T-helper 1 cell treated with Interleukin-12 subunit alpha and Interleukin-12 subunit beta and Interleukin-4 antibody, amounts not matched to agents 30 μg/mL and 1 μg/mL, for 36 hours (primary cell): Measurements from ENCODE around the gene LIMS2.

ENCODE experiments used
- H3K27ac Mint-ChIP-seq: one replicate; pipeline ENCODE4 v1.8.0; 2021; ENCODE audit warnings: mild to moderate bottlenecking, mixed read lengths
- H3K27me3 Mint-ChIP-seq: one replicate; pipeline ENCODE4 v1.8.0; 2021; ENCODE audit warnings: low read depth, mixed read lengths
- H3K36me3 Mint-ChIP-seq: one replicate; pipeline ENCODE4 v1.8.0; 2021; ENCODE audit warnings: low read depth, mixed read lengths
- H3K4me1 Mint-ChIP-seq: one replicate; pipeline ENCODE4 v1.8.0; 2021; ENCODE audit warnings: low read depth, mixed read lengths
- H3K4me3 Mint-ChIP-seq: one replicate; pipeline ENCODE4 v1.8.0; 2021; ENCODE audit warnings: mild to moderate bottlenecking, moderate library complexity, mixed read lengths
- H3K9me3 Mint-ChIP-seq: one replicate; pipeline ENCODE4 v1.8.0; 2021; ENCODE audit warnings: mixed read lengths

The LIMS2 gene

DNA sequence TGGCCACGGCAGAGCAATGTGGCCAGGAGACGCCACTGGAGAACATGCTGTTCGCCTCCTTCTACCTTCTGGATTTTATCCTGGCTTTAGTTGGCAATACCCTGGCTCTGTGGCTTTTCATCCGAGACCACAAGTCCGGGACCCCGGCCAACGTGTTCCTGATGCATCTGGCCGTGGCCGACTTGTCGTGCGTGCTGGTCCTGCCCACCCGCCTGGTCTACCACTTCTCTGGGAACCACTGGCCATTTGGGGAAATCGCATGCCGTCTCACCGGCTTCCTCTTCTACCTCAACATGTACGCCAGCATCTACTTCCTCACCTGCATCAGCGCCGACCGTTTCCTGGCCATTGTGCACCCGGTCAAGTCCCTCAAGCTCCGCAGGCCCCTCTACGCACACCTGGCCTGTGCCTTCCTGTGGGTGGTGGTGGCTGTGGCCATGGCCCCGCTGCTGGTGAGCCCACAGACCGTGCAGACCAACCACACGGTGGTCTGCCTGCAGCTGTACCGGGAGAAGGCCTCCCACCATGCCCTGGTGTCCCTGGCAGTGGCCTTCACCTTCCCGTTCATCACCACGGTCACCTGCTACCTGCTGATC, 24.4 kb downstream of the LIMS2 start:
- no peaks in the 10 kb centered on the region for H3K27me3 Mint-ChIP-seq
- H3K4me3 Mint-ChIP-seq: no peak overlapping the region
- no peak overlapping the region for H3K27ac Mint-ChIP-seq
- no peaks in the 10 kb centered on the region for H3K9me3 Mint-ChIP-seq
- no peaks in the 10 kb centered on the region for H3K36me3 Mint-ChIP-seq
- peaks cover 5% of the 10 kb centered on the region for H3K4me1 Mint-ChIP-seq

- Mint-ChIP-seq H3K9me3 (no peaks in the 10 kb centered on the region), H3K27ac (no peak overlapping the region), H3K4me3 (no peak overlapping the region), H3K4me1 (peaks cover 5% of the 10 kb centered on the region), H3K27me3 (no peaks in the 10 kb centered on the region), H3K36me3 (no peaks in the 10 kb centered on the region)
Observed at GRCh38 chr2:127650041-127650784, 25.1 kb downstream of the LIMS2 start.

- Mint-ChIP-seq H3K9me3 (no peaks in the 10 kb centered on the region), H3K4me1 (peaks cover 5% of the 10 kb centered on the region), H3K4me3 (no peak overlapping the region), H3K27me3 (no peaks in the 10 kb centered on the region), H3K36me3 (no peaks in the 10 kb centered on the region), H3K27ac (no peak overlapping the region)
Observed at GRCh38 chr2:127649684-127650040, 25.7 kb downstream of the LIMS2 start.

DNA sequence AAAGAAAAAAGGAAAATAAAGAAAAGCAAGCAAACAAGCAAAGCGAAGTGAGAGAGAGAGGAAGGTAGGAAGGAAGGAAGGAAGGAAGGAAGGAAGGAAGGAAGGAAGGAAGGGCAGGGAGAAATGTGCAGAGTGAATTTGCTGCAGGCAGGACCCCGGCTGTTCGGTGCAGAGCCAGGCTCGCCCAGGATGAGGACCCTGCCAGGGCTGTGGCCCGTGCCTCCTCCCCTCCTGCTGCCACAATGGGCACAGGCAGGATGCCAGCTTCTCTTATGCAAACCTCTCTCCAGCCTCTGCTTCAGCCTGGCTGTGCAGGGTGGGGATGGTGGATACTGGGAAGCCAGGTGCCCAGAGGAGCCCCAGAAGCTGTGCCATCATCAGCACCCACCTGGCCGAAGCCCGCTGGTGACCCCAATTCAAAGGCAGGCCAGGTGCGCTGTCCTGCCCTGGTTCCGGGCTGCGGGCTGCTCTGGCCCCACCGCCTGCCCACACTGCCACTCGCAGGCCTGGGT, 26.2 kb downstream of the LIMS2 start:
- Mint-ChIP-seq H3K4me3 (no peak overlapping the region), H3K27ac (no peak overlapping the region), H3K4me1 (peaks cover 5% of the 10 kb centered on the region), H3K27me3 (no peaks in the 10 kb centered on the region), H3K36me3 (no peaks in the 10 kb centered on the region), H3K9me3 (no peaks in the 10 kb centered on the region)

GRCh38 chr2:127648321-127648720, 27.0 kb downstream of the LIMS2 start:
- H3K9me3 Mint-ChIP-seq: no peaks in the 10 kb centered on the region
- H3K4me1 Mint-ChIP-seq: peaks cover 5% of the 10 kb centered on the region
- H3K27ac Mint-ChIP-seq: no peak overlapping the region
- no peaks in the 10 kb centered on the region for H3K27me3 Mint-ChIP-seq
- H3K4me3 Mint-ChIP-seq: no peak overlapping the region
- H3K36me3 Mint-ChIP-seq: no peaks in the 10 kb centered on the region

GRCh38 chr2:127647242-127648190, 27.8 kb downstream of the LIMS2 start:
- H3K36me3 Mint-ChIP-seq: no peaks in the 10 kb centered on the region
- no peaks in the 10 kb centered on the region for H3K9me3 Mint-ChIP-seq
- H3K27me3 Mint-ChIP-seq: no peaks in the 10 kb centered on the region
- no peak overlapping the region for H3K4me3 Mint-ChIP-seq
- peaks cover 5% of the 10 kb centered on the region for H3K4me1 Mint-ChIP-seq
- no peak overlapping the region for H3K27ac Mint-ChIP-seq

GRCh38 chr2:127646487-127647241, 28.7 kb downstream of the LIMS2 start:
- Mint-ChIP-seq H3K36me3 (no peaks in the 10 kb centered on the region), H3K4me3 (no peak overlapping the region), H3K9me3 (no peaks in the 10 kb centered on the region), H3K27me3 (no peaks in the 10 kb centered on the region), H3K4me1 (peaks cover 5% of the 10 kb centered on the region), H3K27ac (no peak overlapping the region)

DNA sequence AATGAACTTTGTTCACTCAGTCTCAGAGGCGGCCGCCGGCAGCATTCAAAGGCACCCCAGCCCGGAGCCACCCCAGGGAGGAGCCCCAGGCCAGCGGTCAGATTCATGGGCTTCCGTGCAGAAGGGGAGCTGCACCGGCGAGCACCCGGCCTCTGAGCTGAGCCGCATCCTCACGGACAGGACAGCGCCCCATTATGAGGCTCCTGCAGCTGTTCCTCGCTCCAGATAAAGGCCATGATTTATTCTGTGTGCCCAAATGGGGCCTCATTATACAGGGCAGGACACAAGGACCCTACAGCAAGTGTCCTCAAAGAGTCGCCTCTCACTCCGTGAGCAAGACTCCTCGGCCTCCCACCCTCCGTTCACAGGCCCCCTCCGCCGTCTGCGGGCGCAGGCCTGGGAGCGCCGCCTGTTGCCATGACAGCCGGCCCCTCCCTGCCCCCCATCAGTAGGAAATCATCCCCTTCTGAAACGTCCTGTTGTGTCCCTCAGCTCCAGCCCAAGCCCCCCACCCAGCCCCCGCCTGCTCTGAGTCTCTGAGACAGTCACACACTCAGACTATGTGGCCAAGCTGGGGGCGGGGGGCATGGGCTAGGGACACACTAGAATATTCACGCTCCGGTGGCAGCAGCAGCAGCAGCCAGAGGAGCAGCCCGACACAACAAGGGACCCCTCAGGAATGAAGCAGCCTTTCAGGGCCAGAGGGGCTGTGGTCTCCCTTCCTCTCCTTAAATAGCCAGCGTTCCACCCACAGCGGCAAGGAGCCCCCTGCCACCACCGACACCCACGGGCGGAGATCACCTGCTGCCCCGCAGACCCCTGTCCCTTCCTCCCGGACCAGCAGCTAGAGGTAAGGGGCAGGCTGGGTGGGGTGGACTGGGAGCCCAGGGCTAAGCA, 29.7 kb downstream of the LIMS2 start, which contains the start of gene GPR17:
GPR17 (plus strand) TSS at position 759 of the 897 bp plus-strand sequence. CDS start 4,583 bp downstream, outside the sequence.
- Mint-ChIP-seq H3K4me3 (no peak within 1 kb of the TSS), H3K27me3 (no peaks in the 10 kb centered on the region), H3K36me3 (no peaks in the 10 kb centered on the region), H3K4me1 (peaks cover 5% of the 10 kb centered on the region), H3K9me3 (no peaks in the 10 kb centered on the region), H3K27ac (no peak within 1 kb of the TSS)

DNA sequence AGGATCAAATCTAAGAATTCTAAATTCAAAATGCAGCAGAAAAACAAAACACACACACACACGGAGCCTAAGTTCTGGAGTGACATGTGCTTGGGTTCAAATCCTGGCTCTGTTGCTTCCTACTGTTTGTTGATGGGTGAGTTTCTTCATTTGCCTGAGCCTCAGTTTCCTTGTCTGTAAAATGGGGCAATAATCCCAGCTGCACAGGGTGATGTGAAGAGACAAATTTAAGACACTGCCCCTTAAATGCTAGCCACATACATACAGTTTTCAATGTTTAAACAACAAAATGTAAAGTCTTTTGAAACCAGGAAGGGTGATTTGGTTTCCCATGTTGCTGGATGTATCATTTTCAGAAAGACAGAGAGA, 30.3 kb downstream of the LIMS2 start:
- Mint-ChIP-seq H3K27me3 (no peaks in the 10 kb centered on the region), H3K4me3 (no peak overlapping the region), H3K4me1 (peaks cover 5% of the 10 kb centered on the region), H3K27ac (no peak overlapping the region), H3K36me3 (no peaks in the 10 kb centered on the region), H3K9me3 (no peaks in the 10 kb centered on the region)

- H3K4me3 Mint-ChIP-seq: no peak overlapping the region
- H3K27me3 Mint-ChIP-seq: no peaks in the 10 kb centered on the region
- H3K4me1 Mint-ChIP-seq: peaks cover 6% of the 10 kb centered on the region
- H3K9me3 Mint-ChIP-seq: no peaks in the 10 kb centered on the region
- H3K27ac Mint-ChIP-seq: no peak overlapping the region
- no peaks in the 10 kb centered on the region for H3K36me3 Mint-ChIP-seq
Observed at GRCh38 chr2:127644066-127645025, 31.0 kb downstream of the LIMS2 start.

GRCh38 chr2:127643439-127644065, 31.8 kb downstream of the LIMS2 start:
- Mint-ChIP-seq H3K27me3 (no peaks in the 10 kb centered on the region), H3K27ac (no peak overlapping the region), H3K36me3 (no peaks in the 10 kb centered on the region), H3K9me3 (no peaks in the 10 kb centered on the region), H3K4me1 (peaks cover 5% of the 10 kb centered on the region), H3K4me3 (no peak overlapping the region)

DNA sequence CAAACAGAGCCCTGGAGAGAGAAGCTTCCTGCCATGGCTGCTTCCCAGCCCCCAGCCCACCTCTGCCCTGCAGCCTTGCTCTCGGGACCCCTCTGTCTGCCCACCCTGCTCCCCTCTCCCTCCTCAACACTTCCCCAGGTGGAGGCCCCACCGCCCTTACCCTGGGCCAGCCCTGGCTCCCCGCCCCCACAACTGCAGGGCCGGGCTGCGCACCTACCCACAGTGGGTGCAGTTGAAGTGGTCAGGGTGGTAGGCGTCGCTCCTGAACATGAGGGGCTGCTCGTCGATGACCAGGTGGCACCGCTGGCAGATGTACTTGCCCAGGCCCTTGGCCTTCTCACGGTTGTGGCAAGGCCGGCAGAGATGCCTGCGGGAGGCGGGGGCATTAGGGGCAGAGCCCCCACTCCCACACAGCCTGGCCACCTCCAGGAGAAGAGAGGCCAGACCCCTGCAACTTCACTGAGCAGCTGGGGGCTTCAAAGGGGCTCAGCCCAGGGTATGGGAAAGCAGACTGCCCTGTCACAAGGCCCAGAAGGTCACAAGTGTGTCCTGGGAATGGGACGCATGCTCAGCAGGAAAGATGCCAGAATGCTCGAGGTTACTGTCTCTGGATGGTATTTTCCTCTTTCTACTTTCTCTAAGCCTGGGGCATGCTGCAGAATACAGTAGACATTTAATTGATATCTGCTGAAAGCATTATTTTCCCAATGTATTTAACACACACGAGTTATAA, 32.5 kb downstream of the LIMS2 start:
- Mint-ChIP-seq H3K9me3 (no peaks in the 10 kb centered on the region), H3K27me3 (no peaks in the 10 kb centered on the region), H3K36me3 (no peaks in the 10 kb centered on the region), H3K4me1 (peaks cover 9% of the 10 kb centered on the region), H3K4me3 (no peak overlapping the region), H3K27ac (no peak overlapping the region)
